GM19467 (cell line): ENCODE measurements around the gene SFTPA2.
"Not testable (repeated sequence)": the region's sequence is repeated elsewhere in the genome, so short reads cannot be mapped to it uniquely, and the experiment has no call there.

ENCODE experiments used
- ATAC-seq: cut with Tn5 transposase; IDR thresholded peaks from one replicate; pipeline ENCODE4 v1.9.1; 2021; ENCODE audit warnings: mild to moderate bottlenecking, moderate library complexity; ENCODE audit not compliant: unreplicated experiment

The SFTPA2 gene

GRCh38 chr10:79516532-79517205, 43.5 kb downstream of the SFTPA2 start:
- not testable (repeated sequence) for ATAC-seq

GRCh38 chr10:79511891-79512583, 48.2 kb downstream of the SFTPA2 start, which contains the start of gene EIF5AL1:
Gene EIF5AL1 (plus strand): TSS chr10:79512533. CDS start chr10:79512650, 117 bp downstream.
- ATAC-seq = not testable (repeated sequence)

- not testable (repeated sequence) for ATAC-seq
These were observed 50.2 kb downstream of the SFTPA2 start for GRCh38 chr10:79509934-79510508.

- ATAC-seq = not testable (repeated sequence)
These were observed 50.8 kb downstream of the SFTPA2 start for GRCh38 chr10:79509306-79509933.

GRCh38 chr10:79508245-79508644, 52.0 kb downstream of the SFTPA2 start:
- not testable (repeated sequence) for ATAC-seq

GRCh38 chr10:79507440-79508167, 52.6 kb downstream of the SFTPA2 start:
- no peak for ATAC-seq
